NCI-H1092 (cell line): ENCODE data around the gene CHST11.
A peak's percentile ranks its signal among the peaks of the same experiment; 100 is the strongest.
"Not testable (repeated sequence)": the region's sequence is repeated elsewhere in the genome, so short reads cannot be mapped to it uniquely, and the experiment has no call there.

Experiments
- DNase-seq: peaks from one replicate; lab custom pipeline; 2025; lab: John Stamatoyannopoulos, UW

CHST11 gene

GRCh38 chr12:104526751-104527150 is 70.0 kb downstream of the CHST11 start:
- no peak for DNase-seq

DNA sequence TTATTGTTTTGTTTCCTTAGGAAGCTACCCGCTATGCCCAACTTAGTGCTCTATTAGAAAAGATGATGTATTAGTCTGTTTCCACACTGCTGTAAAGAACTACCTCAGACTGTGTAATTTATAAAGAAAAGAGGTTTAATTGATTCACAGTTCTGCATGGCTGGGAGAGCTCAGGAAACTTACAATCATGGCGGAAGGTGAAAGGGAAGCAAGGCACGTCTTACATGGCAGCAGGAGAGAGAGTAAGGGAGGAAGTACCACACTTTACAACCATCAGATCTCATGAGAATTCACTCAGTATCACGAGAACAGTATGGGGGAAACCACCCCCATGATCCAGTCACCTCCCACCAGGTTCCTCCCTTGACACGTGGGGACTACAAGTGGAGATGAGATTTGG is 70.9 kb downstream of the CHST11 start:
- not testable (repeated sequence) for DNase-seq

DNA sequence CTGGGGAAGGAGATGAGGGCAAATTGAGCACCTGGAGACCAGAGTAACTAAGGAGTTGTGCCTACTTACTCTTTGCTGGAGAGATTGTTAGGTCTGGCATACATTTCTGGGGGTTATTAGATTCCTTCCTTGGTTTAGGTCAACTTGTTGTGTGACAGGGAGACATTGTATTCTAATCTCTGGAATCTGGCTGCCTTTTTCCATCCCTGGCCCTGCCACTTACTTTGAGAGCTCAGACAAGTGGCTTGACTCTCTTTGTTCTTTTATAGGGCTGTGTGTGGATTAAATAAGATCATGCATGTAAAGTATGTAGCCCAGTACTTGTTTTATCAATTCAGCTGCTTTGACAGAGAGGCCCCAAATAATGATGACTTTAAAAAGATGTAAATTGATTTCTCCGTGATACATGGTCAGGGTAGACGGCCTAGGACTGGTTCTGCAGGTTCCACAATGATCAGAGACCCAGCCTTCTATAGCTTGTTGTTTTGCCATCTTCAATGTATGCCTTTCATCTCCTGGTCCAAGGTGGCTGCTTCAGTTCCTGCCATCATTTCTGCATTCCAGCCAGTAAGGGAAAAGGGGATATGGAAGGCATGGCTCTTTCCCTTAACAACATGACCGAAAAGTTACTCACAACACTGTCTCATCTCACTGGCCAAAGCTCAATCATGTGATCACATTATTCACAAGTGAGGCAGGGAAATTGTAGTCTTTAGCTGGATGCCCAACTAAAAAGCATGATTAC is 72.6 kb downstream of the CHST11 start:
- no peak for DNase-seq

DNA sequence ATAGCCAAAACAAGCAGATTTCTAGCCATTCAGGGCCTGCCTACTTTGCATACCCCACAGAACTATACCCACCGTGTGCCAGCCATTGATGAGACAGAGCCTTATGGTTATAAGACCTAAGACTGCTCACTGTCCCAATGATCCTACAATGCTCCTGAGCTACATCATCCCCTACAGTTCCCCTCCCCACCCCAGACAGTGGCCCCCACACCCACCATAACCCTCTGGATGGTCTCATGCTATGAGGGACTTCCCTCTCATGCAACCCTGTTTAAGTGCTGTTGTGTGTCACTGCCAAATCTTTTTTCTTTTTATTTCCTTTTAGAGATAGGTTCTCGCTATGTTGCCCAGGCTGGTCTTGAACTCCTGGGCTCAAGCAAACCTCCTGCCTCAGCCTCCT is 75.9 kb downstream of the CHST11 start:
- no peak for DNase-seq

GRCh38 chr12:104533134-104533533 is 76.4 kb downstream of the CHST11 start:
- DNase-seq, result no peak

- no peak for DNase-seq
These were observed 77.6 kb downstream of the CHST11 start for GRCh38 chr12:104534162-104534856.

GRCh38 chr12:104534857-104535248 is 78.1 kb downstream of the CHST11 start:
- DNase-seq, result no peak

DNA sequence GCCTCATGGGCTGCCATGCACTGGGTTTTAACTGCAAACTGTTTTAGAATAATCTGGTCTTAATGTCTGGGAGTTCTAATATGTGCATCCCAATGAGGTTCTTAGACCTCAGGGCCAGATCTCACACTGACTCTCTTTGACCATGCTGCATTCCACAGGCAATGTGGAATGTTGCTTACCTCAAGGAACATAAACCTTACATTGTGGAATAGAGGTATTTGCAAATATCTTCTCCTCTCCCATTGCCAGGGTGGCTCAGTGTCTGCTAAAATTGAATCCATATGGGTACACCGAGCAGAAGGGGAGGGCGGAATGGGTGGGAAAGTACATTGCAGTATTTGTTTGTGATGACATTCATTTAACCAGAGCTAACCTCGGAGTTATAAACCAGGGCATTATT is 78.6 kb downstream of the CHST11 start:
- no peak for DNase-seq

DNA sequence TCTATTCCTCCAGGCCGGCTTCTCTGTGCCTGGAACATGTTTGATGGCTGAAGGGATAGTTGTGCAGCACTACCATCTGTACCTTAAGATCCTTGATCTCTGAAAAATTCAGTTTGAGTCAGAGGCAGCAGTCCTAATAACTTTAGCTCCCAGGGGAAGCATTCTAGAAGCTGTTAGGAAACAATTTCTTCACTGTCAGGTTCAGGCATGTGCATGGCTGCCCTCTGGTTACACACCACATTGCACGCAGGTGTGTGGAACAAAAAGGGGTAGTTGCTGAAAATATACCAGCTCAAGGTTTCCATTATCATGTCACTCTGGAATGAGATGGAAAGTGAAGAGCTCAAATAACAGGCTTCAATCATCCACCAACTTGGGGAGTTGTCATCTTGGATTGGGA is 80.1 kb downstream of the CHST11 start:
- no peak for DNase-seq

GRCh38 chr12:104538056-104538455 is 81.3 kb downstream of the CHST11 start:
- no peak for DNase-seq

DNA sequence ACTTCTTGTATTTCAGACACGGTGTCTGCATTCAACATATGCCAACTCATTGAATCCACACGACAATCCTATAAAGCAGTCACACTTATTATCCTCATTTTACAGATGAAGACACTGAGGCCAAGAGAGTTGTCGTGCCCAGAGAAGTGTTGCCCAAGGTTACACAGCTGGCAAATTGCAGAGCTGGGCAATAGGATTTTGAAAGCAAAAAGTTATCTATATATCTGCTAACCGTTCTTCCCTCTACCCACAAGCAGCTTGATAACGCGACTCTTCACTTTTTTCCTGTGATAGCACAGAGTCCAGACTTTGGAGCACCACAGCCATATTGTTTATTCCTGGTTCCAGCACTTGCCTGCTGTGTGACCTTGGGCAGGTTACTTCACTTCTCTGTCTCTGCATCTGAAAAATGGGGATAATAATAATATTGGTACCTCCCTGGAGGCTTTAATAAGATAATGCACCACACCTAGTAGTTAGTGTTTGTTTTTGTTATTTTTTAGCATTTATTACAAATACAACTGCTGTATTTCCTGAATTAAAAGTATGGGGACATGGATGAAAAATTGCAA is 82.2 kb downstream of the CHST11 start:
- DNase-seq, result no peak

DNA sequence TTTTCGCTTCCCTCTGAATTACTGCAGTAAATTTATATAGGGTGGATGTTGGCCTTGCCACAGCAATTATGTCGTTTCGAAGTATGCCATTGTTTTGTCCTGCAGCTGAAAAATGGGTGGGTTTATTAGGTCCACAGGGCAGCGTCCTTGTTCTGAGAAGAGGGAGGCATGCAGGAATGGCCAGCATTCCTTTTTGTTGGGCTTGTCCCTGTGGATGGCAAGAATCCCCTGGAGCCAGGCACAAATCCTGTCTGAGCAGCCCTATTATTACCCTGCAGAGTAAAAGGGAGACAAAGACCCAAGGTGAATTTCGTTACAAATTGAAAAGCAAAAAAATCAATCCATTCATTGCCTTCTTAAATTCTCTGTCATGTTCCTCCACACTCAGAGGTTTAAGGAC is 88.1 kb downstream of the CHST11 start:
- DNase-seq, result no peak

DNA sequence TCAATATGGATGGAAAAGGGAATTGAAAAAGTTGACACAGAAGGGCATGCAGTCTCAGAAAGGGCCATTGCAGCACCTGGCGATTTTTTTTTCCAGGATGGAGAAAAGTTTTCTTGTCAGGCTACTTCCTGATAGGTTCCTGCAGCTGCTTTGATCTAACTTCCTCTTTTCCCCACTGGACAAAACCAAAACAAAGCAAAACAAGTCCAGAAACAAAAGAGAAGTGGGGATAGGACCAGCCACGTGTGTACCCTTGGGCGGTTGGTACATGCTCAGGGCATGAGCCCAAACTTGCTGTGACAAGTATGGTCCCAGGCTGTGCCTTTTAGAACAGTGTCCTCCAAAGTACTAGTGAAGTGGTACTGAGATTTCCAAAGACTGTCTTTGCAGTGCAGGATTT is 89.8 kb downstream of the CHST11 start:
- no peak for DNase-seq

- DNase-seq, result no peak
These were observed 90.5 kb downstream of the CHST11 start for GRCh38 chr12:104547235-104547634.

DNA sequence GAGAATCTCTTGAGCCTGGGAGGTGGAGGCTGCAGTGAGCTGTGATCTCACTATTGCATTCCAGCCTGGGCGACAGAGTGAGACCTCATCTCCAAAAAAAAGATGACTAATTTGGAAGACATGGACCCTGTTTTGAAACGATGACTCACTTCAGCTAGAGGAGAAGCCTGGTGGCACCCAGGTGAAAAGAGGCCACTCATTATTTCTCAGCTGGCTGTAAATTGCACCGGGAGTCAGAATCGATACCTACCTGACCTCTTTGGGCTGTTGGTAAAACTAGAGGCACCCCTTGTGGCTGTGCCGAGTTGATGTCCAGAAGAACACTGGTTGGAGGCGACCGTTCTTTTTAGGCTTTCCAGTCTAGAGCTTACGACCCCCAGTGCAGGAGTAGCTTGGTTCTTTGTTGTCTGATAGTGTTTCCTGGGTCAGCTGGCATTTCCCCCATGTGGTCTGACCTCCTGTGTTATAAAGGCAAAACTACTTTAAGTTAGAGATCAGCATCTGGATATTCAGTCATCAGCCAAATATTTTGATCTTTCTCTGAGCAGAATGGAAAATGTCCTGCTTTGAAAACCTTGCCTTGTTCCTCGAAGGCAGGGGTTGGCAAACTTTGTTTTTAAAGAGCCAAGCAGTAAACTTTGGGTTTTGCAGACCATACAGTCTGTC is 93.2 kb downstream of the CHST11 start:
- no peak for DNase-seq

- DNase-seq, result no peak
These were observed 94.7 kb downstream of the CHST11 start for GRCh38 chr12:104551313-104551931.

- DNase-seq, result no peak
These were observed 96.7 kb downstream of the CHST11 start for GRCh38 chr12:104553421-104553820.

DNA sequence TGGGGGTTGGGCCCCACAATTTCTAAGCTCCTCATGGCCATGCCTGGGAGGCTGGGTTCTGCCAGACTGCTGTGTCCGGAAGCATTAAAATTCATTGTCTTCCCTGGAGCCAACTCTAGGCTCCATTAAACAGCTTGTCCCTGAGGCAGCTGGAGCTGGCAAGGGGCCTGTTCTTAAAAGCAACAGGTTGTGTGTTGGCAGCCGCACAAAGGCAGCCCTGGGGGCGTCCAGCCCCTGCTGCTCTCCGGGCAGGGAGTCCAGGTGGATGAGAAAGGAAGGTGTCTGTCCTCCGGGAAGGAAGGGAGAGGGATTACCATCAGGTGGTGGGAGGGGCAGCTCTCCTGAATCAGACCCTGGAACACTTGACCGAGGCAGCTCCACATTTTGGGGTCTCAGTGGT is 98.9 kb downstream of the CHST11 start:
- peak; percentile 85 for DNase-seq

DNA sequence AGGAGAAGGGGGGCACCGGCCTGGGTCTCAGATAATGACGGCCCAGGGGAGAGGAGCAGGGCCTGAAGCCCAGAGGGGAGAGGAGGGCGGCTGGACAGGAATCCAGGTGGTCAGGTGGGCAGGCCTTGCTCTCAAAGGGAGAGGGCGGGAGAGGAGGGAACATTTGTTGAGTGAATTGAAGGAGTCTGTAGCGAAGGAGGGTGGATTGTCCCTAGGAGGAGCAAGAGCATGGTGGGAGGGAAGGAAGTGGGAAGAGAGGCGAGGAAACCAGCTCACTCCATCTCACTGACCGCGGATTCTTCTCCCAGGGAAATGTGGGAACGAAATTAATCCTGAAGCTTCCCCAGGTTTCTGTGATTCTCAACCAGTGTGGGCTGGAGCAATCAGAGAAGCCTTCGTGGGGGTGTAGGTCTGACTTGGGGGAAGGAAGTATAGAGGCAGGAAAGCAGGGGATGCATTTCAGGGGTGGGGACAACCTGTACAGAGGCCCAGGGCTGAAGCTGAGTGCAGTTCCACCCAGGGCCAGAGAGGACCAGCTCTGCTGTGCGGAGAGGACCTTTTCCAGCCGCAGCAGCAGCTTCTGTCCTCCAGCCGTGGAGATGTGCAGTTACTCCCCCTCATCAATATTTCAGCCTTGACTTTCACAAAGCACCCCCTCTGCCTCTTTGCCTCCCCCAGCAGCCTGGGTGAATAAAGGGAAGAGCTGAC is 100.9 kb downstream of the CHST11 start:
- DNase-seq, result no peak

DNA sequence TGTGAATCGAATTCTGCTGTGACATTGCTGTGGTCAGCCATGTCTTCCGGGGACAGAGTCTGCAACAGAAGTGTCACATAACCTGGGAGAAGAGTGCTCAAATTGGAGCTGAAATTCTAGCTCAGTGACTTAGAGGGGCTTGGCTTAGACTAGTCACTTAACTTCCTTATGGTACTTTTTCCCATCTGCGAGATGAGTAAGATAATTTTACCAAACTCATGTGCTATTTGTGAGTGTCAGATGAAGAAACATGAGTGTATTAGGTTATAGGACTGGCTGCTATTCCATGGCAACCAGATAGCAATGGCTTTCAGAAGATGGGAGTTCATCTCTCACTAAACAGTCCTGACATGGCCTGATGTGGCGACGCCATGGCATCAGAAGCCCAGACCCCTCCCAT is 104.1 kb downstream of the CHST11 start:
- no peak for DNase-seq

- DNase-seq, result no peak
These were observed 106.0 kb downstream of the CHST11 start for GRCh38 chr12:104562763-104563162.

DNA sequence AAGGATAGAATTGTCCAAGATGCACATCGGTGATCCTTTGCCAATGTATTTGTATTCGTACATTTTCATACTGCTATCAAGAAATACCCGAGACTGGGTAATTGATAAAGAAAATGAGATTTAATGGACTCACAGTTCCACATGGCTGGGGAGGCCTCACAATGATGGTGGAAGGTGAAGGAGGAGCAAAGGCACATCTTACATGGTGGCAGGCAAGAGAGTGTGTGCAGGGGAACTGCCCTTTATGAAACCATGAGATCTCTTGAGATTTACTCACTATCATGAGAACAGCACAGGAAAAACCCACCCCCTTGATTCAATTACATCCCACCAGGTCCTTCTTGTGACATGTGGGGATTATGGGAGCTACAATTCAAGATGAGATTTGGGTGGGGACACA is 107.9 kb downstream of the CHST11 start:
- DNase-seq, result not testable (repeated sequence)
